ENCODE measurements around the gene CYBB.
"Not testable (repeated sequence)": the region's sequence is repeated elsewhere in the genome, so short reads cannot be mapped to it uniquely, and the experiment has no call there.

Gene CYBB

GRCh38 chrX:37759878-37760418 lies 19.9 kb upstream of the CYBB start:
- TF ChIP-seq CTCF (conservative IDR thresholded peaks at IDR 0.05; ENCODE audit: low read depth) = no peak
- ChIA-PET POLR2A (ENCODE audit: low non-redundant PET) (no interaction called here), CTCF (no interaction called here)
- H3K27ac ChIP-seq = no peak overlapping the region
- DNase-seq (ENCODE audit: low spot score) = no peak

GRCh38 chrX:37763400-37763799 lies 16.5 kb upstream of the CYBB start:
- no peak for DNase-seq (ENCODE audit: low spot score)
- no peak for TF ChIP-seq CTCF (conservative IDR thresholded peaks at IDR 0.05; ENCODE audit: low read depth)
- no peak overlapping the region for H3K27ac ChIP-seq
- POLR2A ChIA-PET (ENCODE audit: low non-redundant PET) = no interaction called here
- CTCF ChIA-PET = no interaction called here

DNA sequence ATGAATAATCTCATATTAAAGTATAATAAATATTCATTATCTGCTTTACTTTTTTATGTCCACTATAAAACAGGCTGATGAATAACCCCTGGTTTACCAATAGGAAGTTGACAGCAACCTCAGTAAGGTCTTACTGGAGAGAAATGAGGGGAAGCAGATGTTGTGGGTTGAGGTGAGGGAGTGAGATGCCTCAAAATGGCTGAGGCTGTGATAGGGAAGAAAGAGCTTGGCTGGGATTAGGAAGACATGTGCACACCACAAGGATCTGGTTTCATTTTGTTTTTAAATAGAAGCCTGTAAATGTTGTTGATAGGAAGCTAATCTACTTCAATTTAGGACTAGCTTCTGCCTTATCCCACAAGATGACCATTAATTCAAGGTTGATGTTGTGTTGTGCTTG lies 14.4 kb upstream of the CYBB start:
- CTCF ChIA-PET = no interaction called here
- no peak for DNase-seq (ENCODE audit: low spot score)
- H3K27ac ChIP-seq = no peak overlapping the region

DNA sequence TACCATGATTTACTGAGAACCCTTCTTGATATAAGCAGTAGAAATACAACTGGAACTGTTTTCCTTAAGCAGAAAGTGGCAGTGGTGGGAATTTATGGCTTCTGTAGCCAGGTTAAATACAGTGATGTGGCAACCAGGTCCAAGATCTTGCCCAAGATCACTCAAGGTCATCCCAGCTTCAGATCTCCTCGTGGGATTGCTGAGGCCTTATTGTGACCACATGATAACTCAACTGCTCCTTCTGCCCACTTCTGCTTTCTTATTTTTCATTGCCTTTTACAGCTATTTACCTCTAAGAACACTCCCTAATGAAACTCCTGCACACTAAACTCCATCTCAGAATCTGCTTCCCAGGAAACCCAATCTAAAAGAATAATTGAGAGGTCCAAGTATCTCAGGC lies 12.4 kb upstream of the CYBB start:
- CTCF ChIA-PET = no interaction called here
- DNase-seq (ENCODE audit: low spot score) = no peak
- TF ChIP-seq CTCF (conservative IDR thresholded peaks at IDR 0.05; ENCODE audit: low read depth) = no peak
- no peak overlapping the region for H3K27ac ChIP-seq
- POLR2A ChIA-PET (ENCODE audit: low non-redundant PET) = no interaction called here

More for the DNA sequence above, 14.4 kb upstream of the CYBB start:
- no peak for TF ChIP-seq CTCF (conservative IDR thresholded peaks at IDR 0.05; ENCODE audit: low read depth)
- POLR2A ChIA-PET (ENCODE audit: low non-redundant PET) = no interaction called here

- CTCF ChIA-PET = not testable (repeated sequence)
Measured at GRCh38 chrX:37768866-37769265, 11.0 kb upstream of the CYBB start.

GRCh38 chrX:37776283-37776986 lies 3.4 kb upstream of the CYBB start:
- CTCF ChIA-PET = no interaction called here
- POLR2A ChIA-PET (ENCODE audit: low non-redundant PET) = interaction anchor here (0.5 kb wide), 1 partner anchor 550 kb away, joined by 3 read pairs; no protein-coding TSS in a partner anchor
- no peak for TF ChIP-seq CTCF (conservative IDR thresholded peaks at IDR 0.05; ENCODE audit: low read depth)
- H3K27ac ChIP-seq = no peak overlapping the region
- DNase-seq (ENCODE audit: low spot score) = no peak

More at GRCh38 chrX:37768866-37769265, 11.0 kb upstream of the CYBB start:
- DNase-seq (ENCODE audit: low spot score); H3K27ac ChIP-seq; POLR2A ChIA-PET (ENCODE audit: low non-redundant PET): not testable (repeated sequence)

- CTCF ChIA-PET = interaction anchor here (0.6 kb wide), 2 partner anchors 73 to 437 kb away, joined by 3 to 6 read pairs; no protein-coding TSS in a partner anchor
- DNase-seq (ENCODE audit: low spot score) = no peak
- POLR2A ChIA-PET (ENCODE audit: low non-redundant PET) = no interaction called here
- H3K27ac ChIP-seq = no peak overlapping the region
- no peak for TF ChIP-seq CTCF (conservative IDR thresholded peaks at IDR 0.05; ENCODE audit: low read depth)
Measured at GRCh38 chrX:37776987-37777325, 2.9 kb upstream of the CYBB start.

Measured in RWPE1 (cell line).